MCF 10A (cell line): ENCODE data around the gene SLC38A2. TPM values are rescaled to one million over a fixed set of nuclear protein-coding genes. Genes with fewer than 3 reads are reported as not detected.

Experiments
- BruUV-seq: library from RNA; stranded (reverse); fragments of 400-500 nt; replicated peaks from 2 replicates; lab custom pipeline; 2021; lab: Mats Ljungman, UMichigan
- CTCF ChIA-PET: fragments of 300-600 bp; sonication (Branson Sonifier 250); formaldehyde crosslinking; extraction: SDS; loops from one replicate; lab custom pipeline; 2021; ENCODE audit warnings: antibody characterized with exemption, inconsistent platforms; lab: Yijun Ruan, JAX
- POLR2A ChIA-PET: fragments of 300-600, 350-650 bp; sonication (Branson Sonifier 250); formaldehyde crosslinking; extraction: SDS; loops from one replicate; lab custom pipeline; 2020; ENCODE audit warnings: antibody characterized with exemption, inconsistent platforms; lab: Yijun Ruan, JAX
- DNase-seq: peaks from one replicate; pipeline ENCODE4 v3.0.0-alpha.2; 2018; ENCODE audit not compliant: unreplicated experiment
- H3K27ac Mint-ChIP-seq: one replicate; pipeline ENCODE4 v1.8.0; 2022; ENCODE audit warnings: mild to moderate bottlenecking, low read depth, mixed read lengths; ENCODE audit not compliant: unreplicated experiment
- H3K27me3 Mint-ChIP-seq: one replicate; pipeline ENCODE4 v1.8.0; 2022; ENCODE audit warnings: mixed read lengths; ENCODE audit not compliant: insufficient read depth, unreplicated experiment
- H3K36me3 Mint-ChIP-seq: one replicate; pipeline ENCODE4 v1.8.0; 2022; ENCODE audit warnings: mild to moderate bottlenecking, moderate library complexity, mixed read lengths; ENCODE audit not compliant: insufficient read depth, unreplicated experiment
- H3K4me1 Mint-ChIP-seq: one replicate; pipeline ENCODE4 v1.8.0; 2022; ENCODE audit warnings: mixed read lengths; ENCODE audit not compliant: insufficient read depth, unreplicated experiment
- H3K4me3 Mint-ChIP-seq: one replicate; pipeline ENCODE4 v1.8.0; 2022; ENCODE audit warnings: mild to moderate bottlenecking, moderate library complexity, mixed read lengths; ENCODE audit not compliant: unreplicated experiment
- H3K9me3 Mint-ChIP-seq: one replicate; pipeline ENCODE4 v1.8.0; 2022; ENCODE audit warnings: mixed read lengths; ENCODE audit not compliant: unreplicated experiment
- intact Hi-C: fragments of 100-400 bp; cut with micrococcal nuclease; formaldehyde crosslinking; loops from 2 replicates; pipeline ENCODE4 v1.14.1; 2022
- total RNA-seq: library from RNA; stranded (reverse); gene quantifications from 2 replicates; pipeline ENCODE4 v1.2.3, GENCODE V29; 2022
- TF ChIP-seq, protein P1 (sequence below): fragments of 200-600 bp; IDR thresholded peaks from one replicate; pipeline ENCODE4 v1.8.0; 2022; ENCODE audit warnings: antibody characterized with exemption, mild to moderate bottlenecking; ENCODE audit not compliant: unreplicated experiment

SLC38A2 gene
- total RNA-seq, 1 experiment from 2014 or later, result 1,070 TPM

DNA sequence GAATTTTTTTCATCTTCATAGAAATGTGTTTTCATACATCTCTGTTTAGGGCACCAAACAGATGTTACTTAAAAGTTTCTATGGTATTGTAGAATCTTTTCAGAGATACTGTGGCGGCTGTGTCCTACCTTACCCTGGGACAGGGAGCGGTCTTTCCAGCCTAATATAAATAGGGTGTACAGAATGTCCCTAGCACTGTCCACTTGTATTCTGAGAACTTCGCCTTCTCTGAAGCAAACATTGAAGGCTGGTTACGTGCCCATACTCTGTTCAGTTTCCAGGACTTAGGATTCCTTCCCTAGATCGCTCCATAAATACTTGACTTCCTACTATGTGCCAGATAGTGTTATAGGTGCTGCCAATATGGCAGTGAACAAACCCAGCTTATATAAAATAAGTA is 24.3 kb upstream of the SLC38A2 start:
- H3K27me3 Mint-ChIP-seq, result no peaks in the 10 kb centered on the region
- BruUV-seq, result no TSS peak
- intact Hi-C loops, result no loop called here

DNA sequence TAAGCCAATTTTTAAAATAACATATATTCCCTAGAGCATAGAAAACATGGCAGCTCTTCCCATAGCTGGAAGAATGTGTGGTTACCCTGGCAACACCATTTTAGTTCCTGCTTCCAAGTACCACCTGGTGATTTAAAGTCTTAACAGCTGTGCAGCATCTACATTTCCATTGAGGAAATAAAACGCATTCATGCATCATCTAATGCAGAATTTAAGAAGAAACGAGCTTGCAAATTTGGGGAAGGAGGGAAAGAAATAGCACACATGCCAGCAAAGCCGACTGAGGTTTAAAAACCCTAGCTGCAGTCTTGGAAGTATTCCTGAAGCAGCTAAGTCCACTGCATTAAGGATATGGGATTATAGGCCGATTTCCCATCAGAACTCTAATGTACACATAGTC is 22.8 kb upstream of the SLC38A2 start:
- BruUV-seq, result no TSS peak
- H3K4me1 Mint-ChIP-seq, result peaks cover 25% of the 10 kb centered on the region
- CTCF ChIA-PET, result interaction anchor here (0.6 to 1.4 kb wide), 3 partner anchors 10 to 626 kb away, joined by 3 read pairs; no protein-coding TSS in a partner anchor
- no peaks in the 10 kb centered on the region for H3K9me3 Mint-ChIP-seq
- H3K27ac Mint-ChIP-seq, result no peak overlapping the region
- no peaks in the 10 kb centered on the region for H3K27me3 Mint-ChIP-seq
- intact Hi-C loops, result no loop called here
- TF ChIP-seq, protein P1, sequence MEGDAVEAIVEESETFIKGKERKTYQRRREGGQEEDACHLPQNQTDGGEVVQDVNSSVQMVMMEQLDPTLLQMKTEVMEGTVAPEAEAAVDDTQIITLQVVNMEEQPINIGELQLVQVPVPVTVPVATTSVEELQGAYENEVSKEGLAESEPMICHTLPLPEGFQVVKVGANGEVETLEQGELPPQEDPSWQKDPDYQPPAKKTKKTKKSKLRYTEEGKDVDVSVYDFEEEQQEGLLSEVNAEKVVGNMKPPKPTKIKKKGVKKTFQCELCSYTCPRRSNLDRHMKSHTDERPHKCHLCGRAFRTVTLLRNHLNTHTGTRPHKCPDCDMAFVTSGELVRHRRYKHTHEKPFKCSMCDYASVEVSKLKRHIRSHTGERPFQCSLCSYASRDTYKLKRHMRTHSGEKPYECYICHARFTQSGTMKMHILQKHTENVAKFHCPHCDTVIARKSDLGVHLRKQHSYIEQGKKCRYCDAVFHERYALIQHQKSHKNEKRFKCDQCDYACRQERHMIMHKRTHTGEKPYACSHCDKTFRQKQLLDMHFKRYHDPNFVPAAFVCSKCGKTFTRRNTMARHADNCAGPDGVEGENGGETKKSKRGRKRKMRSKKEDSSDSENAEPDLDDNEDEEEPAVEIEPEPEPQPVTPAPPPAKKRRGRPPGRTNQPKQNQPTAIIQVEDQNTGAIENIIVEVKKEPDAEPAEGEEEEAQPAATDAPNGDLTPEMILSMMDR, result no peak
- no peak for DNase-seq
- H3K4me3 Mint-ChIP-seq, result no peak overlapping the region
- POLR2A ChIA-PET, result interaction anchor here (0.6 to 0.9 kb wide), 3 partner anchors 19 to 283 kb away, joined by 3 read pairs; no protein-coding TSS in a partner anchor
- no peaks in the 10 kb centered on the region for H3K36me3 Mint-ChIP-seq

More for the DNA sequence above, 24.3 kb upstream of the SLC38A2 start:
- Mint-ChIP-seq H3K36me3 (no peaks in the 10 kb centered on the region), H3K9me3 (no peaks in the 10 kb centered on the region), H3K4me1 (peaks cover 30% of the 10 kb centered on the region), H3K4me3 (no peak overlapping the region), H3K27ac (no peak overlapping the region)
- DNase-seq, result no peak
- TF ChIP-seq, protein P1, result no peak
- CTCF ChIA-PET, result no interaction called here
- POLR2A ChIA-PET, result no interaction called here

DNA sequence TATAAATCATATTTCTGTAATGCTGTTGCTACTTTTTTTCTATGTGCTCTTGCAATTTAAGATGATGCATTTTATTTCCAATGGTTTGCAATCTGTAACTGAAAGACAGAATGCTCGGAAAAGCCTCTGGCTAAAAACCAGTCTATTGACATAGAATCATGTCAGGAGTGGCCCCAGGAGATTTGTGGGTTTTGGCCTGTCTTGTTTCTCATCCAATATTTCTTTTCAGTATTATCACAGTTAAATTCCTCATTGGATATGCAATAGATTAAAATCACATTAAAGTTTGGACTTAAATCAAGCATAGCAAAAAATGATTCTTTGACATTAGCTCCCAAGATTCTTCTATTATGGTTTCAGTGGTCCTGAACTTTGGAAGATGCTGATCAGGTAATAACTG is 19.1 kb upstream of the SLC38A2 start:
- POLR2A ChIA-PET, result interaction anchor here (0.6 to 4.0 kb wide), 19 partner anchors 8 to 1313 kb away, joined by 3 to 43 read pairs (median 5); partner anchors contain the start of genes SLC38A1 and SLC38A2
- Mint-ChIP-seq H3K4me1 (peaks cover 45% of the 10 kb centered on the region), H3K4me3 (no peak overlapping the region), H3K36me3 (no peaks in the 10 kb centered on the region), H3K27ac (no peak overlapping the region), H3K27me3 (no peaks in the 10 kb centered on the region), H3K9me3 (no peaks in the 10 kb centered on the region)
- no TSS peak for BruUV-seq
- no peak for DNase-seq
- intact Hi-C loops, result no loop called here
- CTCF ChIA-PET, result interaction anchor here (1.6 kb wide), 1 partner anchor 10 kb away, joined by 4 read pairs; no protein-coding TSS in a partner anchor
- TF ChIP-seq, protein P1, result no peak

DNA sequence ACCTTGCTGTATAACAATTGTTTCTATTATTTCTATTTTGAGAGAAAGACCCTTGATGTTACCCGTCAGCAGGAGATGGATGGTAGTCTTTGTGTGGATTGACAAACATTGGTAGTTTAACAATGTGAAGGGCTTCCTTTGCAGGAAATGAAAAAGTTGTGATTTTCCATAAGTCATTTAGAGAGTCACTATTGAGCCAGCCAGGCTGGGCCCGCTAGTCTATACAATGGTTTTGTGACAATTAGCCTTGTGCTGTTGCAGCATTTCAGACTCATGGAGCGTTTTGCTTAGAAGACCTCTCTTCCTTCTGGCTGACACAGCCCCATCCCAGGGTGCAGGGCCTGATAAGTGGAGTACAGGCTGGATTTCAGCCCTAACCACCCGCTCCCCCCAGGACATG is 18.3 kb upstream of the SLC38A2 start:
- Mint-ChIP-seq H3K27me3 (no peaks in the 10 kb centered on the region), H3K36me3 (no peaks in the 10 kb centered on the region), H3K27ac (no peak overlapping the region), H3K4me1 (peaks cover 45% of the 10 kb centered on the region), H3K4me3 (no peak overlapping the region), H3K9me3 (no peaks in the 10 kb centered on the region)
- BruUV-seq, result no TSS peak
- ChIA-PET POLR2A (interaction anchor here (0.8 to 4.0 kb wide), 15 partner anchors 11 to 312 kb away, joined by 3 to 43 read pairs (median 4); partner anchors contain the start of genes SLC38A1 and SLC38A2), CTCF (interaction anchor here (0.6 to 1.6 kb wide), 2 partner anchors 10 to 122 kb away, joined by 3 to 4 read pairs; no protein-coding TSS in a partner anchor)
- intact Hi-C loops, result no loop called here
- DNase-seq, result no peak
- TF ChIP-seq, protein P1, result no peak
